IMR-90 (cell line): ENCODE results near the gene EXOC3L4. TPM values are rescaled to one million over a fixed set of nuclear protein-coding genes. Genes with fewer than 3 reads are reported as not detected.

Source experiments
- ATAC-seq: fragments of 200-7000 bp; cut with Tn5 transposase; 2 replicates; pipeline ENCODE4 v1.9.1; 2020; ENCODE audit warnings: low read depth, mild to moderate bottlenecking, moderate library complexity
- BruUV-seq: library from RNA; stranded (reverse); fragments of 400-500 nt; replicated peaks from 2 replicates; lab custom pipeline; 2021; lab: Mats Ljungman, UMichigan
- CTCF ChIA-PET: fragments of 300-600 bp; formaldehyde crosslinking; extraction: SDS; loops from one replicate; lab custom pipeline; 2021; ENCODE audit warnings: antibody characterized with exemption; lab: Yijun Ruan, JAX
- POLR2A ChIA-PET: fragments of 300-600 bp; sonication (Branson Sonifier 250); formaldehyde crosslinking; loops from one replicate; lab custom pipeline; 2022; ENCODE audit warnings: antibody characterized with exemption; ENCODE audit not compliant: unreplicated experiment; lab: Charles Lee
- DNase-seq: peaks from one replicate; pipeline ENCODE4 v3.0.0; 2013
- H2AFZ ChIP-seq: replicated peaks from 2 replicates; pipeline ENCODE3; 2013; ENCODE audit warnings: low read length, mild to moderate bottlenecking; ENCODE audit not compliant: poor library complexity
- H2AK5ac ChIP-seq: 2 replicates; pipeline ENCODE4 v1.6.1; 2013; ENCODE audit warnings: low read depth, low read length, inconsistent platforms
- H2AK9ac ChIP-seq: replicated peaks from 2 replicates; pipeline ENCODE3; 2013; ENCODE audit warnings: mild to moderate bottlenecking, low read depth, low read length, moderate library complexity; ENCODE audit not compliant: poor library complexity
- H2BK120ac ChIP-seq: 2 replicates; pipeline ENCODE4 v1.6.1; 2013; ENCODE audit warnings: low read depth, low read length, inconsistent platforms
- H2BK15ac ChIP-seq: 3 replicates; pipeline ENCODE4 v1.6.1; 2013; ENCODE audit warnings: low read depth, low read length, inconsistent platforms
- H2BK20ac ChIP-seq: 2 replicates; pipeline ENCODE4 v1.6.1; 2013; ENCODE audit warnings: low read depth, mild to moderate bottlenecking, inconsistent platforms, low read length, moderate library complexity
- H2BK5ac ChIP-seq: 2 replicates; pipeline ENCODE4 v1.6.1; 2013; ENCODE audit warnings: mild to moderate bottlenecking, low read depth, low read length, inconsistent platforms; ENCODE audit not compliant: poor library complexity, severe bottlenecking
- H3K14ac ChIP-seq: replicated peaks from 2 replicates; pipeline ENCODE4 v1.6.1; 2013; ENCODE audit warnings: low read depth, low read length, inconsistent platforms
- H3K18ac ChIP-seq: 2 replicates; pipeline ENCODE4 v1.6.1; 2013; ENCODE audit warnings: low read depth, low read length, control low read depth
- H3K23ac ChIP-seq: 2 replicates; pipeline ENCODE4 v1.6.1; 2013; ENCODE audit warnings: low read depth, low read length, inconsistent platforms
- H3K27ac ChIP-seq: 2 replicates; pipeline ENCODE4 v1.5.1; 2013; ENCODE audit warnings: mild to moderate bottlenecking, control low read depth, low read length; ENCODE audit not compliant: insufficient read depth
- H3K27me3 ChIP-seq: 2 replicates; pipeline ENCODE4 v1.6.1; 2013; ENCODE audit warnings: low read length; ENCODE audit not compliant: control insufficient read depth, insufficient read depth
- H3K36me3 ChIP-seq: 2 replicates; pipeline ENCODE4 v1.6.1; 2013; ENCODE audit warnings: low read length, mixed read lengths; ENCODE audit not compliant: control insufficient read depth, insufficient read depth
- H3K4ac ChIP-seq: 2 replicates; pipeline ENCODE4 v1.6.1; 2013; ENCODE audit warnings: low read depth, low read length, inconsistent platforms
- H3K4me1 ChIP-seq: 2 replicates; pipeline ENCODE4 v1.6.1; 2013; ENCODE audit warnings: low read length, mixed read lengths; ENCODE audit not compliant: control insufficient read depth, insufficient read depth
- H3K4me2 ChIP-seq: 2 replicates; pipeline ENCODE4 v1.6.1; 2013; ENCODE audit warnings: low read depth, mild to moderate bottlenecking, control low read depth, low read length, moderate library complexity
- H3K4me3 ChIP-seq: 2 replicates; pipeline ENCODE4 v1.5.1; 2013; ENCODE audit warnings: low read depth, mild to moderate bottlenecking, control low read depth, low read length, moderate library complexity; ENCODE audit not compliant: insufficient read depth
- H3K56ac ChIP-seq: 2 replicates; pipeline ENCODE4 v1.6.1; 2013; ENCODE audit warnings: low read length, inconsistent platforms; ENCODE audit not compliant: insufficient read depth; ENCODE audit errors: extremely low read depth
- H3K79me1 ChIP-seq, 2 experiments: 2 replicates each; pipeline ENCODE4 v1.6.1; 2013; ENCODE audit warnings: low read length in 2 of 2, inconsistent platforms in 1 of 2, low read depth in 1 of 2
- H3K9ac ChIP-seq: 2 replicates; pipeline ENCODE4 v1.6.1; 2013; ENCODE audit warnings: low read depth, low read length, control low read depth
- H3K9me1 ChIP-seq: 2 replicates; pipeline ENCODE4 v1.6.1; 2013; ENCODE audit warnings: low read length, inconsistent platforms; ENCODE audit not compliant: insufficient read depth
- H3K9me3 ChIP-seq: 2 replicates; pipeline ENCODE4 v1.6.1; 2013; ENCODE audit warnings: low read length; ENCODE audit not compliant: control insufficient read depth, insufficient read depth
- H4K20me1 ChIP-seq: 2 replicates; pipeline ENCODE4 v1.6.1; 2013; ENCODE audit warnings: low read length, inconsistent platforms; ENCODE audit not compliant: insufficient read depth
- H4K5ac ChIP-seq: 2 replicates; pipeline ENCODE4 v1.6.1; 2013; ENCODE audit warnings: mild to moderate bottlenecking, low read depth, low read length, control low read depth
- H4K8ac ChIP-seq, 2 experiments: 2 replicates each; pipeline ENCODE4 v1.6.1; 2013; ENCODE audit warnings: low read depth in 2 of 2, low read length in 2 of 2, control low read depth in 1 of 2, inconsistent platforms in 1 of 2
- H4K91ac ChIP-seq: 2 replicates; pipeline ENCODE4 v1.6.1; 2013; ENCODE audit warnings: low read depth, low read length, inconsistent platforms; ENCODE audit not compliant: insufficient read depth
- RAD21 ChIP-seq: IDR thresholded peaks from 2 replicates; pipeline ENCODE4 v1.6.1; 2012; ENCODE audit warnings: low read length, improper control_type of control experiment
- RFX5 ChIP-seq: IDR thresholded peaks from 2 replicates; pipeline ENCODE4 v1.8.0; 2012; ENCODE audit warnings: low read depth, mild to moderate bottlenecking, low read length, moderate library complexity
- whole genome bisulfite sequencing, 2 experiments: methylation state at CpG; one replicate each; pipeline versions ENCODE4 v1.1.5 to v1.1.7; 2013; ENCODE audit warnings: missing lambda C conversion rate in 2 of 2; ENCODE audit not compliant: insufficient read length in 1 of 2; ENCODE audit errors: extremely low coverage in 2 of 2; 5-methylcytosine and 5-hydroxymethylcytosine counted together
- dilution Hi-C: fragments of 300-500 bp; cut with HindIII; formaldehyde crosslinking; loops from one replicate; pipeline ENCODE4 v1.14.3; 2018; ENCODE audit warnings: low sequenced_read_pairs; ENCODE audit not compliant: unreplicated experiment
- in situ Hi-C: fragments of 300-500 bp; cut with MboI; formaldehyde crosslinking; loops from 3 replicates; pipeline ENCODE4 v1.14.3; 2019; ENCODE audit warnings: low sequenced_read_pairs, inconsistent platforms, mixed read lengths
- intact Hi-C: fragments of 100-400 bp; cut with micrococcal nuclease; formaldehyde crosslinking; loops from 2 replicates; pipeline ENCODE4 v1.10.0; 2022
- polyA plus RNA-seq, 3 experiments: library from polyadenylated mRNA; depleted of rRNA; stranded (reverse); fragments of >200 nt; gene quantifications; 2 replicates each; pipeline ENCODE4 v1.2.3, GENCODE V29; 2012; ENCODE audit warnings: low replicate concordance in 1 of 3
- total RNA-seq: library from RNA; depleted of rRNA; stranded (reverse); fragments of >200 nt; gene quantifications from 2 replicates; pipeline ENCODE4 v1.2.3, GENCODE V29; 2012

The EXOC3L4 gene
- total and polyA plus RNA-seq, 2 of the 4 experiments (the other 2 are of a cell fraction): not detected

- DNase-seq (peak; percentile 17), ATAC-seq (peak; percentile 93)
- BruUV-seq: no TSS peak
- no peak within 1 kb of the TSS for H3K27ac ChIP-seq
- no peaks in the 10 kb centered on the region for H3K9me1 ChIP-seq
- no peak within 1 kb of the TSS for H3K4ac ChIP-seq
- H2AK5ac ChIP-seq: no peak within 1 kb of the TSS
- H3K4me1 ChIP-seq: peaks cover 3% of the 10 kb centered on the region; the same call in 1 of the 2 replicates
- no peak within 1 kb of the TSS for H4K91ac ChIP-seq
- peak within 1 kb of the TSS; percentile 67 for H2AFZ ChIP-seq
- whole genome bisulfite sequencing, 2 experiments: 49% methylated on average over 5 of the region's 61 CpGs; no CpG with 5 or more reads in 1 of the 2 experiments
- in situ Hi-C loops (no loop called here), intact Hi-C loops (no loop called here), dilution Hi-C loops (no loop called here)
- H2BK15ac ChIP-seq: no peak within 1 kb of the TSS
- H3K14ac ChIP-seq: no peak within 1 kb of the TSS
- no peak within 1 kb of the TSS for H2BK120ac ChIP-seq
- ChIA-PET CTCF (no interaction called here), POLR2A (no interaction called here)
- peak within 1 kb of the TSS; percentile 61 for H2AK9ac ChIP-seq
- H3K9ac ChIP-seq: no peak within 1 kb of the TSS
- no peak within 1 kb of the TSS for H2BK5ac ChIP-seq
- H3K18ac ChIP-seq: no peak within 1 kb of the TSS
- H3K27me3 ChIP-seq: peaks cover 52% of the 10 kb centered on the region
- H3K56ac ChIP-seq: no peak within 1 kb of the TSS
- no peak within 1 kb of the TSS for H4K5ac ChIP-seq
- no peaks in the 10 kb centered on the region for H3K79me1 ChIP-seq
- H3K4me2 ChIP-seq: peak within 1 kb of the TSS; percentile 74
- no peaks in the 10 kb centered on the region for H3K36me3 ChIP-seq
- no peaks in the 10 kb centered on the region for H4K20me1 ChIP-seq
- TF ChIP-seq RAD21: no peak
- TF ChIP-seq RFX5: no peak
- H3K23ac ChIP-seq: no peak within 1 kb of the TSS
- H4K8ac ChIP-seq: no peak within 1 kb of the TSS
- no peak within 1 kb of the TSS for H2BK20ac ChIP-seq
- H3K4me3 ChIP-seq: peak within 1 kb of the TSS; percentile 5; the same call in 1 of the 2 replicates
- peaks cover 2% of the 10 kb centered on the region; the same call in 1 of the 2 replicates for H3K9me3 ChIP-seq
Measured at GRCh38 chr14:103084021-103084919, 10.3 kb upstream of the EXOC3L4 start, which contains the start of gene LBHD2. Gene LBHD2 (plus strand): TSS chr14:103084210. CDS start chr14:103086013, 1,803 bp downstream.
